ENCODE results near the gene PLA2G6.

PLA2G6 gene, protein sequence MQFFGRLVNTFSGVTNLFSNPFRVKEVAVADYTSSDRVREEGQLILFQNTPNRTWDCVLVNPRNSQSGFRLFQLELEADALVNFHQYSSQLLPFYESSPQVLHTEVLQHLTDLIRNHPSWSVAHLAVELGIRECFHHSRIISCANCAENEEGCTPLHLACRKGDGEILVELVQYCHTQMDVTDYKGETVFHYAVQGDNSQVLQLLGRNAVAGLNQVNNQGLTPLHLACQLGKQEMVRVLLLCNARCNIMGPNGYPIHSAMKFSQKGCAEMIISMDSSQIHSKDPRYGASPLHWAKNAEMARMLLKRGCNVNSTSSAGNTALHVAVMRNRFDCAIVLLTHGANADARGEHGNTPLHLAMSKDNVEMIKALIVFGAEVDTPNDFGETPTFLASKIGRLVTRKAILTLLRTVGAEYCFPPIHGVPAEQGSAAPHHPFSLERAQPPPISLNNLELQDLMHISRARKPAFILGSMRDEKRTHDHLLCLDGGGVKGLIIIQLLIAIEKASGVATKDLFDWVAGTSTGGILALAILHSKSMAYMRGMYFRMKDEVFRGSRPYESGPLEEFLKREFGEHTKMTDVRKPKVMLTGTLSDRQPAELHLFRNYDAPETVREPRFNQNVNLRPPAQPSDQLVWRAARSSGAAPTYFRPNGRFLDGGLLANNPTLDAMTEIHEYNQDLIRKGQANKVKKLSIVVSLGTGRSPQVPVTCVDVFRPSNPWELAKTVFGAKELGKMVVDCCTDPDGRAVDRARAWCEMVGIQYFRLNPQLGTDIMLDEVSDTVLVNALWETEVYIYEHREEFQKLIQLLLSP

DNA sequence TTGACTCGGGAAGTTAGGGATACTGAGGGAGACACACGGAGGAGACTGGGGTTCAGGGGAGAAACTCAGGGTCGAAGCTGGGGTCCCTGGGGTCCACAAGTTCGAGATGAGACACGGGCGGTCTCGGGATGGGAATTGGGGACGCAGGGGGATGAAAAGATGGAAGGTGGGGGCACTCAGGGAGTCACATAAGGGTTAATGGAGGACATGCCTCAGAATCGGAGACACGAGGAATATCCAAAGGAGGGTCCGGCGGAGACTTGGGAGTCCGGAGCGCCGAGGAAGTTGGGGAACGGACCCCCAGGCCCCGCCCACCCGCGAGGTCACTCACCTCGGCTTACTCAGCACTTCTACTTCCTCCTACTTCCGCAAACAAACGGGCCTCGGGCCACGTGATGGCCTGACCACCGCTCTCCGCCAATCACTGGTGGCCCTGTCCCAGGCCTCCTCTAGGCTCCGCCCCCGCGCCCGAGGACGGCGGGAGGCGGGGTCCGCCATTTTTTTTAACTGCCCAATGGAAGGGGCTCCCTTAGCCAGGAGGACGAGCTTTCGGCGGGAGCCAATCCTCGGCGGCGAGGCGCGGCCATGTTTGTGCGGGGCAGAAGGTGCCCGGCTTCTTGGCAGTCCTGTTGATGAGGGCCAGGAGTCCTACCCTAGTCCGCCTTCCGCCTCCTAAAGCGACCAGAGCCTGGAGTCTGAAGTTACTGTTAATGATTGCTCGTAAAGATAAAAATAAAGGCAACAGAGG lies at the start of gene PLA2G6:
PLA2G6 (minus strand) TSS at position 378 of the 748 bp plus-strand sequence. CDS start 12,404 bp downstream, outside the sequence.
- peak; percentile 82 to 93 (median 88) for DNase-seq

DNA sequence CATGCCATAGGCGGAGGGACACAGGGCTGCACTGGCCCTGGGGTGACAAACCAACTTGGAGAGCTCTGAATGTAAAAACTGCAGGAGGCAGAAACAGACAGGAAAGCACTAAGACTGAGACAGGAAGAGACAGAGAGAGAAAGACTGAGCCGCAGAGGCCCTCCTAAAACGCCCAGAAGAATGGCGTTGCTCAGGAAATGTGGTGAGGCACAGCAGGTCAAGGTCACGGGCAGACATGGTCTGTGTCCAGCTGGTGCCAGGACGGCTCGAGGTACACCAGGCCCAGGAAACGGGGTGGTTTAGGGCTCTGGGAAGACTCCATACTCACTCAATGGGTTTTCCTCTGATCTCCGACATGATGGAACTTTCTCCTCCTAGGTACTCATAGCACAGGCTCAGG lies 49.3 kb upstream of the PLA2G6 start:
- no peak for DNase-seq

DNA sequence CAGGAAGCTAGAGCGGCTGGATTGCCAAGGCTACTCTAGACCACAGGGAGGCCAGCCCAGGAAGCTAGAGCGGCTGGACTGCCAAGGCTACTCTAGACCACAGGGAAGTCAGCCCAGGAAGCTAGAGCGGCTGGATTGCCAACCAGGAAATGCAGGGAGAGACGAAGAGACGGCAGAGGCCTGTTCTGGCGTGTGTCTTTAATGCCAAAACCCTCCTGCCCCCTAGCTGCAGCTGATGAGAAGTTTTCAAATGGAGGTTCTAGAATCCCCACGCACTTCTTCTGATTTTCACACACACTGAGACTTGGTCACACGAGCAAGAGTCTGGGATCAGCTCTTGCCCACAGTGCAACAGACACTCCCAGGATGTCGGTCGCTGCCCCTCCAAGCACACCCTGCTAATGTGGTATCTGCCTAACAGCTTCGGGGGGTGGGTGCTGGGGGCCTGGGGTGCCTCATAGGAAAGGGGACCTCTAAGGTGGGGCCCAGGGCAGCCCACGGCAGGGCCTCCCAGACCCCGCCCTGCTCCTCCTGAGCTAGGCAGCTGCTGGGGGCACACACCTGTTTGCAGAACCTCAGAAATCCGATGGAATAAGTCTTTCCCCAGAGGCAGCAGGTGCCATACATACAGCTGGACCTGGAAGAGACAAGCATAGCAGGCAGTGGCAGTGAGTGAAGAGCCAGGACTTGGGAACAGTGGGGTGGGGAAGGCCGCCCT lies 48.6 kb upstream of the PLA2G6 start:
- peak in 3 of 6 experiments; percentile 11 to 50 (median 40) for DNase-seq

DNA sequence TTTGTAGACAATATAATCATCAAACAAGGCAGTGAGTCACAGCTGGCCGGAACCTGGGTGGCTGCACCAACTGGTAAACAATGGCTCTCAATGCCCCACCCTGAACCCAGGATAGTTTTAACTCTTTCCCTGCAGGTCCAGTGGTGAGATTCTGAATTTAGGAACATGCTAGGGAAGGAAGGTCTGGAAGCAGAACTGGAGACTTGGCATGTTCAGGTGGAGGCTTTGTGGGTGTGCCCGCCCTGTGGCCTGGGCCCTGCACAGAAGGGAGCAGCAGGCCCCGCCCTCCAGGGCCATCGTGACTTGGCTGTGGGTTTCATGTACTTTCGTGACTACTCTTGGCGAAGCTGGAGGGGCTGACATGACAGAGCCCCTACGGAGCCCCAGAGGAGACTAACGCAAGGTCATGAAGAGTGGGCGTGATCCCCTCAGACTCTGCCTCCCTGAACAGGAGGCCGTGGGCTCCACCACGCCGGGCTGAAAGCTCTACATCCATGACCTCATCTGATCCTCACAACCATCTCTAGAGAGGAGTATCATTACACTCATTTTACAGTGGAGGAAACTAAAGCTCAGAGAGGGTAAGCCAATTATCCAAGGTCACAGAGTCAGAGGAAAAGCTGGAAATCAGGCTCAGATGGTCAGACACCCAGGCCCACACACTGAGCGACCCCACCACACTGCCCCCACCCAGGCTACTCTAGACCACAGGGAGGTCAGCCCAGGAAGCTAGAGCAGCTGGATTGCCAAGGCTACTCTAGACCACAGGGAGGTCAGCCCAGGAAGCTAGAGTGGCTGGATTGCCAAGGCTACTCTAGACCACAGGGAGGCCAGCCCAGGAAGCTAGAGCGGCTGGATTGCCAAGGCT lies 47.5 kb upstream of the PLA2G6 start:
- no peak for DNase-seq

DNA sequence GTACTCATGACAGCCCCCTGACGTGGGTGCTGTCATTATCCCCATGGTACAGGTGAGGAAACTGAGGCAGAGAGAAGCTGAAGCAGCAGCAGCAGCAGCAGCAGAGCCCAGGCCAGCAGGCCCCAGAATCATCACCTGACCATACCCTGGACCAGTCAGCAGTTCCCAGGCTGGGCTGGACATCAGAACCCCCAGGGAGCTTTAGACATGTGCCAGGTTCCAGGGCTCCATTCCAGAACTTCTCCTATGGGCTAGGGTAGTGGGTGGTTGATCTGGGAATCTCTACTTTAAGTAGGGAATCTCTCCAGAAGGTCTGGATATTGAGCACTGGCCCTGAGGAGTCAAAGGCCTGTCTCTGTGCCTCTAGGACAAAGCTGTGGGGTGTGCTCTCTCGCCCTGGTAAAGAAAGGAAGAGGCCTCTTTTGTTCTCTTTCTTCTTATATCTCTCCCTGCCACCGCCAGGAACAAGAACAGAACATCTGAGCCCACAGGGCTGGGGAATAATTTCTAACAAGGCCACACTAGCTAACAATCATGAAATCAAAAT lies 46.8 kb upstream of the PLA2G6 start:
- DNase-seq, result no peak

DNA sequence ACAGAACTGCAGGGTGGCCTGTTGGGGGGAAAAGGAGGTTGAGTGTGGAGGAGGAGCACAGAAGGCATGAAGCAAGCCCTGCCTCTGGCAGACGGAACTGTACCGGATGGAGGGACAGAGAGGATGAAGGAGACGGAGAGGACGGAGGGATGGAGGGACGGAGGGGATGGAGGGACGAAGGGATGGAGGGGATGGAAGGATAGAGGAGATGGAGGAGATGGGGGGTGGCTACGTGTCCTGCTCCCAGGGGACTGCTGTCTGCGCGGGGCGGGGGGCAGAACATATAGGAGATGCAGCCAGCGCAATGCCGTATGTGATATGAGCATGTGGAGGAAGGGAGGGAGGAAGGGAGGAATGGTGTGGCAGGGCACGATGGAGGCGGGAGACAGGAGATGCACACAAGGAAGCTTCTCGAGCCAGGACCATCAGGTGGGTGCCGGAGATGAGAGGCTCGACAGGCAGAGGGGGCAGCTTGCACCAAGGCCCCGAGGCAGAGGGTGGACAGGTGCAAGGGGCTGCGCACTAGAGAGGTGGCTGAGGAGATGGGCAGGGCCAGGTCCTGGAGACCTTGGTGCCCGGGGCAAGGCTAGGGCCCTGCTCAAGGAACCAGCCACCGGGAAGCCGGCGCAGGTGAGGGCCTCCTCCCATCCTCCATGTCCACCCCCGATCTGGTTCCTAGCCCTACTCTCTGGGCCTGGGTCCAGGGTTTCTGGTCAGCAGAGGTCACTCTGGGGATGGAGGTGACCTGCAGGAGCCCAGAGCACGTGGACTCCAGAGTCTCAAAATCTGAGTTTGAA lies 45.4 kb upstream of the PLA2G6 start:
- DNase-seq, result no peak

DNA sequence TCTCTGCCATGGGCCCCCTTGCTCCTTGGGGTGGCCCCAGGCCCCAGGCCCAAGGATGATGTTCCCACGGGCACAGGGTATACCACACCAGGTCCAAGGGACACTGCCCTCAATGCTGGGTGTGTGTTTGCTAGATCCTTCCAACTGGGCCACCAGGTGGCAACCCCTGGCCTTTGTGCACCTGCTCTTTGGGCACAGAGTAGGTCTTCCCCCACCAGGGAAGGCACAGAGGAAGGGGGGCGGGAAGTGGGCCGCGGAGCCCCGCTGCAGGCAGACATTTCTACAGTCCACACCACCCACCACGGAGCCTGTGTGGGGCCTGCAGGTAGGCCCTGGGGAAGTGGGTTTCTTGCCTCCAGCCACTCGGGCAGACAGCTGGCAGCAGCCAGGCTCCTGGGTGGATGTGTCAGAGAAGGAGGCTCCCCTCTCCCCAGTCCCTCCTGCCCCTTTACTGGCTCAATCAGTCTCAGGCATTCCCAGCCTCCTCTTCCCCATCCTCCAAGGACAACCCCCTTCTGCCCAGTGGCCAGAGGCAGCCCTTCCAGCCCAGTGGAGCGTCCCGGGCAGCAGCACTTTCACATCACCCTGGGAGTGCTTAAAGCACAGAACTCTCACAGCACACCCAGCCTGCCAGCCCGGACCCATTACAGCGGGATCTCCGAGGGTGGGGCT lies 41.8 kb upstream of the PLA2G6 start:
- DNase-seq, result no peak

DNA sequence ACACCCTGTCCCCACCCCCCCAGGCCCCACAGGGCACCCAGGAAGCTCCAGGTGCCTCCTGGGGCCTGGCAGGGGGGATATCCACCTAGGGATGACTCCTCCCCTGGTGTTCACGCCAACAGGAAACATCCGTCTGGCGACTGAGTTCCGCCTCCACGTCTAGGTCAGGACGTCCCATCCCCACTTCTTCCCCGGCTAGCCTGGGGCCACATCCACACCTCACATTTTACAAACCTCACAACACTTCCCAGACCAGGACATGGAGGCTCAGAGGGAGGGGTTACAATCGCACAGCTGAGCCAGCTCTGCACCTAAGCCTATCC lies 41.1 kb upstream of the PLA2G6 start:
- DNase-seq, result no peak

DNA sequence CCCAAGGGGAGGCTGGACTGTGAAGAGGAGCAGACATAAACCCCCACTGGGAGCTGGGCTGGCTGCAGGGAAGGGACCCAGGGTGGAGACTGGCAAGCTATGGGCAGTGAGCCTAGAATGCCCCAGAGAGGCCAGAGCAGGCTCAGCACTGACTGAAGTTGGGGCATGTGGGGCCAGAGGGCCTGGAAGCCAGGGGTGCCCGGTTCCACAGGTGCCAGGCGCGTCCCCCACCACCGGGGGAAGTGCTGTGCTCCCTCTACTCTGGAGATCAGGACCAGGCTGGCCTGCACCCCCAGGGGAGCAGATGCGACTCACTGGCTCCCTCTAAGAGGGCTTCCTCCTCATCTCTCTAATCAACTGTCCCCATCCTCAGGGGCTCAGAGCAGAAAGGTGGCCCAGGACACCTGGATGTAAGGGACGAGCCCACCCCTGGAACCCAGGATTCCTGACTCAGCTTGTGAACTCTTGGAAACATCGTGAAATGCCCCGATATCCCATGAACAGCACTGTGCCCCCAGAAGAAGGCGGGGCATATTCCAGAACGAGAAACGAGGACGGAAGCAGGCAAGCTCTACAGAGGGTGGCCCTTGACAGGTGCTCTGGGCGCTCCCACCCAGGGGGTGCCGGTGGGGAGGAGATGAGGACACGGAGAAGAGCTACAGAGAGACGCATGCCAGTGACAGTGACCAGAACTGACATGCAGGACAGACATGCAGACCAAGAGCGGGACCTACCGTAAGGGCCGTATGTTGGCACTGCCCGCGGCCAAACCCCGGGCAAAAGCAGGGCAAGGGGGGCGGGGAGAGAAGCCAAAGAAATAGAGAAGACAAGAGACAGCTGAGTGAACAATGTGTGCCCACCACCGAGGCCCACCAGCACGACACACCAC lies 40.5 kb upstream of the PLA2G6 start:
- DNase-seq, result no peak

DNA sequence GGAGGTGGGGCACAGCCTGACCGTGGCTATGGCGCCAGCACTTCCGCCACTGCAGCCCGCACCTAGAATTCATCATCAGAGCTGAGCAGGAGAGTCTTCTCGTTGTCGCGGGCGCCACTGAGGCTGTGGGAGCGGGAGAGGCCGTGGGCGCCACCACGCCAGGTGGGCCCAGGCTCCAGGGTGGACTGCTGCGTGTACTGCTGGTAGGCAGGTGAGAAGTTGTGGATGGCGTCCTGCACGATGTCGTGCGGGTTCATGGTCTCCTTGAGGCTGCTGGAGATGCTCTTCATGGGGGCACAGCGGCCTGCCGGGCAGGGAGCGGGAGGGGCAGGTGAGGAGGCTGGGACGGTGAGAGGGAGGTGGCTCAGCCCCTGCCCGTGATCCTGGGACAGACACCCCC lies 39.8 kb upstream of the PLA2G6 start:
- no peak for DNase-seq

DNA sequence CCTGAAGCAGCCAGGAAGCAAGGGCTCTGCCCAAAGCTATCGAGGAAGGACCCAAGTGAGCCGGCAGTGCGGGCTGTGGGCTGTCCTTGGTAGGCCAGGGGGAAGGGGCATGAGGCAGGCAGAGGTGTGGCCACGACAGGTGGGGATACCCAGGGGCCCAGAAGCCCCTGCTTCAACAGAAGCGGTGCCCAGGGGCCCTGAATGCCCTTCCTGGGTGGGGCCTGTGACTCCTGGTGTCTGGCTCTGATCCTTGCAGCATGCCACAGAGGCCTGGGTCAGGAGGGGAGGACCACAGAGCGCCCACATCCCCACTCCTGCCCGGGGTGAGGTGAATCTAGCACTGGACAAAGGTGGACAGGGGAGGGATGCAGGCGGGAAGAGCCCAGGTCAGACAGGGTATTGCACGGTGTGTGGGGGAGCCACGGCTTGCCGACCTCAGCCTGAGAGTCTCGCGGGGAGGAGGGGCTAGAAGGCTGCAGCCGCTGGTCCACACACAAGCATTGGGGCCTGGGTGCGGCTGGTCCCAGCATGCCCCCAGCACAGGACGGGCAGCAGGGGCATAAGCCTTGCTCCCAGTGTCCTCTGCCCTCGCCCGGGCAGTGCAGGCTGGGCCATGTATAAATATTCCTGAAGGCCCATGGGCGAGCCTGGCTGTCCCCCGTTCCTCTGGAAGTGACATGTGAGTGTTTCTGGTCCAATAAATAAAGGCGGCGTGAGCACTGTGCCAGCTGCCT lies 39.2 kb upstream of the PLA2G6 start:
- DNase-seq, result no peak

DNA sequence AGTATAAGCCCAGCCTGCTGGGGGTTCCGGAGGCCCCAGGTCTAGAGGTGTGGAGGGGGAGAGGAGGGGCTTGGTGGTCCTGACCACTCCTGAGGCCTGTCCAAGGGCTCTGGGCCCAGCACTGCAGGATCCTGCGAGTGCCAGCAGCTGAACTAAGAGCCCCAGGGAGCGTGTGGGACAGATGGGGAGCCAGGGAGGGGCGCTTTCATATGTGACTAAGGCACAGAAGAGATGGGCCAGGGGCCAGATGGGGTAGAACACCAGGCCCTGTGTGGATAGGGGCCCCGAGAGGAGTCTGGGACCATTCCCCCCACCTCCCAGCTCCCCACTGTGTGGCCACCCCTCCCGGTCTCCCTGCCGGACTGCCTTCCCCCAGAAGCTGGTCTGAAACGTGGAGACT lies 38.5 kb upstream of the PLA2G6 start:
- no peak for DNase-seq

DNA sequence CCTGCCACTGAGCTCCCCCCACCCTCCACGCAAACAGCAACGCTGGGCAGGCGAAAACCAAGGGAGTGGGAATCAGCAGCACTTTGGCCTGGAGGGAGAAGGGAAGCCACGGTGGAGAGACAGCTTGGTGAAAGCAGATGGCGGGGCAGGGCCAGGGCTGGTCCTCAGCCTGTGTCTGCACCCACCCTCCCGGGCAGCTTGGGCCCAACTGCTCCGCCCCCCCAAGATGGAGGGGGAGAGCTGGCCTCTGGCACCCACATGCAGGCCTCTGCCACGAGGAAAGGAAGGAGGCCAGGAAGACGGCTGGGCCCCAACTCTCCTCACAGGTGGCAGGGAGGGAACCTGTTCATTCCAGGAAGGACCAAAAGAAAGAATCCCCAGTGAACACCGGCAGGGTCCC lies 38.0 kb upstream of the PLA2G6 start:
- DNase-seq, result no peak

DNA sequence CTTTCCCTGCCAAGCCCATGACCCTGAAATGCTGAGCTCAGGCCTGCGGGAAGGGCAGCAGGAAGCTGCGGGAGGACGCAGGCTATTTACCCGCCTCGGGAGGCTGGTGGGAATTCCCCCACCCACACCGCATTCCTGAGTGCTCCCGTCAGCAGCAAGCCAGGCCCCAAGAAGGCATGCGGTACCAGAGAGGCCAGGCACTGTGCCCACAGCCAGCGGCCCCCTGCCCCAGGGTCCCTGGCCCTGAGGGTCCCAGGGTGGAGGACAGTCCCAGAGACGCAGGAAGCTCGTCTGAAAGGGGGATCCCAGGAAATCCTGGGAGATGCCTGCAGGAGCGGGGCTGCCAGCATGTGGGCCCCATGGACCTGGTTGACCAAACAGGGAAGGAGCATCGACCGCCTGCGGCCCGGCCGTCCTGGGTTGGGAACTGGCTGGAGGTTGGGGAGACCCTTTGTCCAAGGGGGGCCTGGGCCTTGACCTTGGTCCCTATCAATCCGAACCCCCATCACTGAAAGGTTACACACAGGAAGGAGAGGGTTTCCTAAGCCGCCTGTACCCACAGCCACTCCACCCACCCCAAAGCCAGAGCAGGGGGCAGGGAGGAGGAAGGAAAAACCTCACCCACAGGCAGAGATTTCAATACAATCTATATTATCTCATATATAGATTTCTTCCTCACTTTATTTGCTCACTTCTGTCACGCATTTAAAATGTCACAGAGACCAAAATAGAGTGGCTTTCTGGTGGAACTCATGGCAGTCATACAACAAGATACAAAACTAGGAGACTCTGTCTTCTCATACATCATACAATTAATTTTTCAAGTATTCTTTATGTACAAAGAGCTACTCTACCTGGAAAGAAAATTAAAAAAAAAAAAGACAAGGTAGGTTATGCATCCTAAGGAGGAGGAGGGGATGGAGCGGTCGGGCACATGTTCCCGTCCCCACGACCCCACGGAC lies 37.3 kb upstream of the PLA2G6 start:
- no peak for DNase-seq

DNA sequence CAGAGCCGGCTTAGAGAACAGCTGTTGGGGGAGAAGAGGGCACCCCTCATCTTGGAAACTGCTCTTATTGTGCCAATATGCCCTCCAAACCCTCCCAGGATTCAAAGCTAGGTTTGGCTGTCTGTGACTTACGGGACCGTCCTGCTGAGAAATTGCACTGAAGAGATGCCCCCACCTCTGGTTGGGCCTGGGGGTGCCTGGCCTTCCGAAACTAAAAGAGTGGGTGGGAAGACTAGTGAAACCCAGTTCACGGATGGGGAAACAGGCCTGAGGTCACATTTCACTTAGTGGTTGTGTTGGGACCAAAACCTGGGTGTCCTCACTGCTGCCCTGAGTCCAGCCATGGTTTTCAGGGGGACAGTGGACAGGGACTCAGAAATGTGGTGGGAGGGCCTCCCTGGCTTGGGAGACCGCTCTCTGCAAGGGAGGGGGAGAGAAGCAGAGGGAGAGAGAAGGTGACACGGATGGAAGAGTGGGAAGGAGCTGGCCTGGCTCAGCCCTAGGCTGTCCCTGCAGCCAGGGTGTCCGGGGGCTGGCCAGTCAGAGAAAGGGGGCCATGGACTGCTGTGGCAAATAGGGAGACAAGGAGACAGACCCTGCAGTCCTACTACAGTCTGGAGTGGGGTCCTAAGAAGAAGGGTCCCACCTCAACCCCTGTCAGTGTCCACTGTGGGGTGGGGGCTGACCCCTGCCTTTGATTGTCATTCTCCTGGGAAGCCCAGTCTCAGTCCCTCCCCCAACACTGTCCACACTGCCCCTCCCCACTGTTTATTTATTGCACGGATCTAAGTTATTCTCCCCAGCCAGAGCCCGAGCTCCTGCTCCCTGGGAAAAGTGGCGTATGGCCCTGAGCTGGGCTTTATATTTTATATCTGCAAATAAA lies 33.8 kb upstream of the PLA2G6 start:
- DNase-seq, result no peak
